GM19351 (cell line): ENCODE data around the gene CREBRF.
"Not testable (repeated sequence)": the region's sequence is repeated elsewhere in the genome, so short reads cannot be mapped to it uniquely, and the experiment has no call there.

Source experiments
- ATAC-seq: cut with Tn5 transposase; IDR thresholded peaks from one replicate; pipeline ENCODE4 v1.9.1; 2021; ENCODE audit warnings: mild to moderate bottlenecking, moderate library complexity; ENCODE audit not compliant: unreplicated experiment

CREBRF gene

GRCh38 chr5:173075970-173076369 lies 19.8 kb downstream of the CREBRF start:
- no peak for ATAC-seq

- not testable (repeated sequence) for ATAC-seq
Observed at GRCh38 chr5:173076471-173076870, 20.3 kb downstream of the CREBRF start.

GRCh38 chr5:173078878-173079277 lies 22.7 kb downstream of the CREBRF start:
- no peak for ATAC-seq

GRCh38 chr5:173089581-173089980 lies 33.4 kb downstream of the CREBRF start:
- no peak for ATAC-seq

GRCh38 chr5:173090639-173091038 lies 34.5 kb downstream of the CREBRF start:
- no peak for ATAC-seq

- no peak for ATAC-seq
Observed at GRCh38 chr5:173091981-173092380, 35.8 kb downstream of the CREBRF start.

GRCh38 chr5:173093606-173094005 lies 37.5 kb downstream of the CREBRF start:
- ATAC-seq: no peak

GRCh38 chr5:173094012-173094661 lies 38.0 kb downstream of the CREBRF start:
- ATAC-seq: no peak

- no peak for ATAC-seq
Observed at GRCh38 chr5:173098787-173099186, 42.6 kb downstream of the CREBRF start.

GRCh38 chr5:173099461-173099860 lies 43.3 kb downstream of the CREBRF start:
- no peak for ATAC-seq

GRCh38 chr5:173101245-173101644 lies 45.1 kb downstream of the CREBRF start:
- ATAC-seq: no peak

- ATAC-seq: no peak
Observed at GRCh38 chr5:173103411-173103810, 47.3 kb downstream of the CREBRF start.

- ATAC-seq: no peak
Observed at GRCh38 chr5:173108914-173109313, 52.8 kb downstream of the CREBRF start.

GRCh38 chr5:173114536-173114935 lies 58.4 kb downstream of the CREBRF start:
- ATAC-seq: no peak

- no peak for ATAC-seq
Observed at GRCh38 chr5:173119719-173120118, 63.6 kb downstream of the CREBRF start.

GRCh38 chr5:173123416-173123815 lies 67.3 kb downstream of the CREBRF start:
- no peak for ATAC-seq

GRCh38 chr5:173132166-173132565 lies 76.0 kb downstream of the CREBRF start:
- ATAC-seq: not testable (repeated sequence)

- ATAC-seq: no peak
Observed at GRCh38 chr5:173138707-173139106, 82.6 kb downstream of the CREBRF start.

- ATAC-seq: no peak
Observed at GRCh38 chr5:173139631-173140030, 83.5 kb downstream of the CREBRF start.

- no peak for ATAC-seq
Observed at GRCh38 chr5:173140769-173141168, 84.6 kb downstream of the CREBRF start.

- no peak for ATAC-seq
Observed at GRCh38 chr5:173143567-173143966, 87.4 kb downstream of the CREBRF start.

- ATAC-seq: peak; percentile 94
Observed at GRCh38 chr5:173144200-173145176, 88.3 kb downstream of the CREBRF start, which contains the start of gene BNIP1. TSS of gene BNIP1 (plus strand) at chr5:173144531. CDS start at chr5:173144546, 15 bp downstream.
